DND-41 (cell line): ENCODE data around the gene YARS1.

ENCODE experiments used
- ATAC-seq: fragments of 200-7000 bp; cut with Tn5 transposase; 3 replicates; pipeline ENCODE4 v1.9.1; 2021; ENCODE audit warnings: low read depth; ENCODE audit not compliant: insufficient read depth
- DNase-seq: peaks from one replicate; pipeline ENCODE4 v3.0.0-alpha.2; 2020
- H2AFZ ChIP-seq: 2 replicates; pipeline ENCODE4 v1.6.0; 2012; ENCODE audit warnings: low read depth, low read length
- H3K27ac ChIP-seq: 2 replicates; pipeline ENCODE4 v1.5.1; 2012; ENCODE audit warnings: low read length, inconsistent platforms
- H3K27me3 ChIP-seq: fragments of 200-600 bp; sonication (generic); 2 replicates; pipeline ENCODE4 v1.6.0; 2012; ENCODE audit warnings: low read length, mild to moderate bottlenecking, inconsistent platforms; ENCODE audit not compliant: insufficient read depth, poor library complexity
- H3K36me3 ChIP-seq: 2 replicates; pipeline ENCODE4 v1.5.1; 2012; ENCODE audit warnings: low read length, inconsistent platforms; ENCODE audit not compliant: insufficient read depth
- H3K4me1 ChIP-seq: 2 replicates; pipeline ENCODE4 v1.5.1; 2012; ENCODE audit warnings: mild to moderate bottlenecking, low read length; ENCODE audit not compliant: insufficient read depth
- H3K4me2 ChIP-seq: 2 replicates; pipeline ENCODE4 v1.6.0; 2012; ENCODE audit warnings: mild to moderate bottlenecking, moderate library complexity, low read length, inconsistent platforms; ENCODE audit not compliant: insufficient read depth
- H3K4me3 ChIP-seq, 2 experiments: fragments of 200-600 bp in 1 of 2; shearing (Covaris generic) in 1 of 2; 2 replicates each; pipeline ENCODE4 v1.5.1; 2012 to 2016; ENCODE audit warnings: inconsistent platforms in 2 of 2, low read length in 2 of 2, mild to moderate bottlenecking in 2 of 2, low read depth in 1 of 2, moderate library complexity in 1 of 2
- H3K79me2 ChIP-seq: 2 replicates; pipeline ENCODE4 v1.6.0; 2012; ENCODE audit warnings: low read length, inconsistent platforms; ENCODE audit not compliant: insufficient read depth
- H3K9ac ChIP-seq: 2 replicates; pipeline ENCODE4 v1.6.0; 2012; ENCODE audit warnings: low read depth, mild to moderate bottlenecking, inconsistent platforms, low read length, moderate library complexity
- H3K9me3 ChIP-seq: 2 replicates; pipeline ENCODE4 v1.5.1; 2012; ENCODE audit warnings: low read length, moderate library complexity, mild to moderate bottlenecking, inconsistent platforms; ENCODE audit not compliant: insufficient read depth, severe bottlenecking
- H4K20me1 ChIP-seq: 2 replicates; pipeline ENCODE4 v1.6.0; 2012; ENCODE audit warnings: low read length; ENCODE audit not compliant: insufficient read depth
- CTCF ChIP-seq: IDR thresholded peaks from 2 replicates; pipeline ENCODE4 v1.5.1; 2012; ENCODE audit warnings: borderline replicate concordance, low read length, moderate library complexity, mild to moderate bottlenecking; ENCODE audit not compliant: poor library complexity, severe bottlenecking; ENCODE audit errors: extremely low read depth
- EZH2 ChIP-seq: IDR thresholded peaks from 3 replicates; pipeline ENCODE4 v1.6.1; 2012; ENCODE audit warnings: borderline replicate concordance, low read depth, mild to moderate bottlenecking, moderate library complexity, low read length, inconsistent platforms; ENCODE audit not compliant: severe bottlenecking

Gene YARS1

GRCh38 chr1:32830092-32830852 is 13.1 kb upstream of the YARS1 start:
- DNase-seq (no peak), ATAC-seq (no peak)
- Histone ChIP-seq H3K4me1 (no peaks in the 10 kb centered on the region), H3K4me3 (no peak overlapping the region), H3K9ac (no peak overlapping the region), H3K27me3 (no peaks in the 10 kb centered on the region), H3K27ac (no peak overlapping the region), H4K20me1 (no peaks in the 10 kb centered on the region), H3K4me2 (no peak overlapping the region), H2AFZ (no peak overlapping the region), H3K79me2 (no peaks in the 10 kb centered on the region; the same call in 1 of the 2 replicates), H3K36me3 (peaks cover 82% of the 10 kb centered on the region), H3K9me3 (no peaks in the 10 kb centered on the region)
- no peak for TF ChIP-seq CTCF
- TF ChIP-seq EZH2, result no peak

- H3K79me2 ChIP-seq, result peaks cover 11% of the 10 kb centered on the region
- no peak overlapping the region for H2AFZ ChIP-seq
- H3K9ac ChIP-seq, result no peak overlapping the region
- H3K9me3 ChIP-seq, result no peaks in the 10 kb centered on the region
- peaks cover 75% of the 10 kb centered on the region for H3K36me3 ChIP-seq
- peak; percentile 43 for TF ChIP-seq CTCF
- TF ChIP-seq EZH2, result no peak
- DNase-seq (no peak), ATAC-seq (no peak)
- no peaks in the 10 kb centered on the region for H3K27me3 ChIP-seq
- no peak overlapping the region for H3K4me3 ChIP-seq
- H3K27ac ChIP-seq, result no peak overlapping the region
- no peak overlapping the region for H3K4me2 ChIP-seq
- no peaks in the 10 kb centered on the region for H4K20me1 ChIP-seq
- no peaks in the 10 kb centered on the region for H3K4me1 ChIP-seq
Measured at GRCh38 chr1:32828341-32828740, 11.2 kb upstream of the YARS1 start.

GRCh38 chr1:32825181-32825580 is 8.0 kb upstream of the YARS1 start:
- Histone ChIP-seq H3K4me2 (no peak overlapping the region), H2AFZ (no peak overlapping the region), H3K4me1 (peaks cover 5% of the 10 kb centered on the region; the same call in 1 of the 2 replicates), H3K4me3 (no peak overlapping the region), H3K27me3 (no peaks in the 10 kb centered on the region), H3K9ac (no peak overlapping the region), H3K9me3 (no peaks in the 10 kb centered on the region), H3K27ac (no peak overlapping the region), H4K20me1 (no peaks in the 10 kb centered on the region), H3K79me2 (peaks cover 38% of the 10 kb centered on the region), H3K36me3 (peaks cover 55% of the 10 kb centered on the region)
- DNase-seq (no peak), ATAC-seq (no peak)
- TF ChIP-seq CTCF (no peak), EZH2 (no peak)
